ENCODE measurements around the gene PEDS1.

DNA sequence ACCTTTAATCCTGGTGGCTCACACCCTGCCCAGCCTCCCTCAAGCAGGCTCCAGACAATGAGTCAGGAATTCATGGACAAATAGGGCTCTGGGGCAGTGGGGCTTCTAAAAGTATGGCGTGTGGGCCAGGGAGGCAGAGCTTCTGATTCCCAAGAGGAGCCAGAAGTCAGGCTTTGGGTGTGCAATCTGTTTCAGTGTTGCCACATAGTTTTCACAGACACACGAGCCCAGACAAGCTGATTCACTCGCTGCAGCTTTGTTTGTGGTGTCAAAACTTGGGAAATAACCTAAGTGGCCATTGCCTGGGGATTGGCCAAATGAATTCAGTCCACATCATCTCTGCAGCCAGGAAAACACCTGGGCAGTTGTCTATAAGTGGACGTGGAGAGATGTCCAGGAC is 9.2 kb downstream of the PEDS1 start:
- TF ChIP-seq, protein P1, sequence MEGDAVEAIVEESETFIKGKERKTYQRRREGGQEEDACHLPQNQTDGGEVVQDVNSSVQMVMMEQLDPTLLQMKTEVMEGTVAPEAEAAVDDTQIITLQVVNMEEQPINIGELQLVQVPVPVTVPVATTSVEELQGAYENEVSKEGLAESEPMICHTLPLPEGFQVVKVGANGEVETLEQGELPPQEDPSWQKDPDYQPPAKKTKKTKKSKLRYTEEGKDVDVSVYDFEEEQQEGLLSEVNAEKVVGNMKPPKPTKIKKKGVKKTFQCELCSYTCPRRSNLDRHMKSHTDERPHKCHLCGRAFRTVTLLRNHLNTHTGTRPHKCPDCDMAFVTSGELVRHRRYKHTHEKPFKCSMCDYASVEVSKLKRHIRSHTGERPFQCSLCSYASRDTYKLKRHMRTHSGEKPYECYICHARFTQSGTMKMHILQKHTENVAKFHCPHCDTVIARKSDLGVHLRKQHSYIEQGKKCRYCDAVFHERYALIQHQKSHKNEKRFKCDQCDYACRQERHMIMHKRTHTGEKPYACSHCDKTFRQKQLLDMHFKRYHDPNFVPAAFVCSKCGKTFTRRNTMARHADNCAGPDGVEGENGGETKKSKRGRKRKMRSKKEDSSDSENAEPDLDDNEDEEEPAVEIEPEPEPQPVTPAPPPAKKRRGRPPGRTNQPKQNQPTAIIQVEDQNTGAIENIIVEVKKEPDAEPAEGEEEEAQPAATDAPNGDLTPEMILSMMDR (IDR thresholded peaks at IDR 0.05), result no peak
- no peak for TF ChIP-seq POLR2A (IDR thresholded peaks at IDR 0.05)

All from testis (tissue), 2 donors.